A549 (cell line): Measurements from ENCODE around the gene TOMM20.

Source experiments
- CTCF ChIP-seq: fragments of >200 bp; sonication (Bioruptor Twin); formaldehyde crosslinking; IDR thresholded peaks from 3 replicates; pipeline ENCODE4 v1.5.1; 2016
- JUN ChIP-seq, 2 experiments: fragments of >200 bp; sonication (Bioruptor Twin); formaldehyde crosslinking; IDR thresholded peaks; 2 replicates in 1 of 2; 3 replicates in 1 of 2; pipeline ENCODE4 v1.6.1; 2016 to 2017
- JUNB ChIP-seq: fragments of >200 bp; sonication (Bioruptor Twin); formaldehyde crosslinking; IDR thresholded peaks from 2 replicates; pipeline ENCODE4 v1.6.1; 2016

GRCh38 chr1:235168375-235168774, 39.7 kb upstream of the TOMM20 start:
- no peak for TF ChIP-seq CTCF
- no peak for TF ChIP-seq JUNB
- no peak for TF ChIP-seq JUN (IDR thresholded peaks at IDR 0.05)
